Mammary epithelial cell (primary cell): ENCODE data around the gene ZNF584.

ENCODE experiments used
- EZH2 ChIP-seq: IDR thresholded peaks from 2 replicates; pipeline ENCODE4 v1.6.1; 2012; ENCODE audit warnings: low read length, inconsistent platforms, borderline replicate concordance
- TF ChIP-seq, protein P1 (sequence below), 2 donors: IDR thresholded peaks in 1 of 2; conservative IDR thresholded peaks in 1 of 2; 2 replicates each; pipeline ENCODE4 v1.5.1; 2011 to 2012; ENCODE audit warnings: inconsistent platforms in 2 of 2, low read length in 2 of 2, mild to moderate bottlenecking in 2 of 2, control low read depth in 1 of 2, low read depth in 1 of 2; ENCODE audit not compliant: insufficient read depth in 1 of 2; ENCODE audit errors: extremely low read depth in 1 of 2

GRCh38 chr19:58408152-58409009 is at the start of gene ZNF584:
- TF ChIP-seq, protein P1, sequence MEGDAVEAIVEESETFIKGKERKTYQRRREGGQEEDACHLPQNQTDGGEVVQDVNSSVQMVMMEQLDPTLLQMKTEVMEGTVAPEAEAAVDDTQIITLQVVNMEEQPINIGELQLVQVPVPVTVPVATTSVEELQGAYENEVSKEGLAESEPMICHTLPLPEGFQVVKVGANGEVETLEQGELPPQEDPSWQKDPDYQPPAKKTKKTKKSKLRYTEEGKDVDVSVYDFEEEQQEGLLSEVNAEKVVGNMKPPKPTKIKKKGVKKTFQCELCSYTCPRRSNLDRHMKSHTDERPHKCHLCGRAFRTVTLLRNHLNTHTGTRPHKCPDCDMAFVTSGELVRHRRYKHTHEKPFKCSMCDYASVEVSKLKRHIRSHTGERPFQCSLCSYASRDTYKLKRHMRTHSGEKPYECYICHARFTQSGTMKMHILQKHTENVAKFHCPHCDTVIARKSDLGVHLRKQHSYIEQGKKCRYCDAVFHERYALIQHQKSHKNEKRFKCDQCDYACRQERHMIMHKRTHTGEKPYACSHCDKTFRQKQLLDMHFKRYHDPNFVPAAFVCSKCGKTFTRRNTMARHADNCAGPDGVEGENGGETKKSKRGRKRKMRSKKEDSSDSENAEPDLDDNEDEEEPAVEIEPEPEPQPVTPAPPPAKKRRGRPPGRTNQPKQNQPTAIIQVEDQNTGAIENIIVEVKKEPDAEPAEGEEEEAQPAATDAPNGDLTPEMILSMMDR (conservative IDR thresholded peaks at IDR 0.05 in 1 of 2, IDR thresholded peaks at IDR 0.05 in 1 of 2; ENCODE audit: extremely low read depth in 1 of 2, insufficient read depth in 1 of 2, low read depth in 1 of 2, low read length in 2 of 2), result peak in 1 of 2 donors; percentile 19
- no peak for TF ChIP-seq EZH2
